ENCODE measurements around the gene BBS9. TPM values are rescaled to one million over a fixed set of nuclear protein-coding genes. Genes with fewer than 3 reads are reported as not detected.

BBS9 gene
- total and polyA plus RNA-seq, 2 donors (not counting 3 experiments of a cell fraction or from before 2014, with no cell fraction given), result 5.7 to 17.4 TPM

DNA sequence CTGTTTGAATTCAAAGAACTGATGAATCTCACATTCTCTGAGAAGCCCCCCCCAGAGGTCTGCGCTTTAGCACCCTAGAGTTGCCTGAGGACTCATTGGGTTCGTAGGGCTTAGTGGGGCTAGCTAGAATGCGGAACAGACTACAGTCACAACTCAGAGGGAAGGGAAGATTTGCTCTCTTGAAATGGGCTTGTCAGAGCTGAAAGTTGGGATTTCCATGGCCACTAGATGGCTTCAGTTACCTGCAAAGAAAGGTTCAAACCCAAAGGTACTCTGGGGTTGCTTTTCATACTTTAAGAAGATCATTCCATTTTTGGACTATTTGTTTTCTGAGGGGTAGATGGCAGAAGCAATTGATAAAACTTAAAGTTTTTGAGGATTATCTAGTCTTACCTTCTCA is 205.0 kb downstream of the BBS9 start:
- intact Hi-C loops (cut with micrococcal nuclease) (loop anchor here (2.0 to 10.0 kb wide), 2 partner anchors 390 to 598 kb away; no protein-coding TSS in a partner anchor), dilution Hi-C loops (cut with MboI; ENCODE audit: extremely low pct_ligation_motif_present, low sequenced_read_pairs) (no loop called here)
- Histone ChIP-seq H3K9me1 (replicated peaks; ENCODE audit: control insufficient read depth, extremely low read depth, insufficient read depth, low read length) (no peaks in the 10 kb centered on the region), H3K4me1 (ENCODE audit: control insufficient read depth, extremely low read depth, insufficient read depth, low read length) (no peaks in the 10 kb centered on the region), H3K4me3 (replicated peaks in 1 of 3; ENCODE audit: insufficient read depth in 1 of 3, low read depth in 1 of 3, low read length in 3 of 3) (no peak overlapping the region), H3K4me2 (ENCODE audit: insufficient read depth, low read length) (no peak overlapping the region), H3K79me2 (ENCODE audit: control insufficient read depth, insufficient read depth, low read length) (no peaks in the 10 kb centered on the region), H3K27me3 (ENCODE audit: control insufficient read depth in 2 of 2, insufficient read depth in 2 of 2, low read length in 2 of 2) (no peaks in the 10 kb centered on the region), H2AFZ (ENCODE audit: low read depth, low read length) (no peak overlapping the region), H3K9ac (replicated peaks; ENCODE audit: extremely low read depth, insufficient read depth, low read length) (no peak overlapping the region), H3K27ac (ENCODE audit: insufficient read depth, low read depth, low read length) (no peak overlapping the region), H3K36me3 (ENCODE audit: control insufficient read depth in 2 of 2, extremely low read depth in 1 of 2, insufficient read depth in 2 of 2, low read length in 2 of 2) (no peaks in the 10 kb centered on the region), H4K20me1 (replicated peaks; ENCODE audit: control insufficient read depth, extremely low read depth, insufficient read depth, low read length) (no peaks in the 10 kb centered on the region), H3K9me3 (replicated peaks; ENCODE audit: control insufficient read depth, insufficient read depth, low read length) (no peaks in the 10 kb centered on the region)
- BruUV-seq (replicated peaks), result no TSS peak
- ChIA-PET POLR2A (no interaction called here), CTCF (interaction anchor here (0.8 to 3.7 kb wide), 13 partner anchors 14 to 754 kb away, joined by 3 to 52 read pairs (median 4); partner anchors contain the start of gene BMPER)
- DNase-seq (ENCODE audit: low read depth, low spot score) (peak; percentile 41), FAIRE-seq (no peak)
- TF ChIP-seq, protein P1, sequence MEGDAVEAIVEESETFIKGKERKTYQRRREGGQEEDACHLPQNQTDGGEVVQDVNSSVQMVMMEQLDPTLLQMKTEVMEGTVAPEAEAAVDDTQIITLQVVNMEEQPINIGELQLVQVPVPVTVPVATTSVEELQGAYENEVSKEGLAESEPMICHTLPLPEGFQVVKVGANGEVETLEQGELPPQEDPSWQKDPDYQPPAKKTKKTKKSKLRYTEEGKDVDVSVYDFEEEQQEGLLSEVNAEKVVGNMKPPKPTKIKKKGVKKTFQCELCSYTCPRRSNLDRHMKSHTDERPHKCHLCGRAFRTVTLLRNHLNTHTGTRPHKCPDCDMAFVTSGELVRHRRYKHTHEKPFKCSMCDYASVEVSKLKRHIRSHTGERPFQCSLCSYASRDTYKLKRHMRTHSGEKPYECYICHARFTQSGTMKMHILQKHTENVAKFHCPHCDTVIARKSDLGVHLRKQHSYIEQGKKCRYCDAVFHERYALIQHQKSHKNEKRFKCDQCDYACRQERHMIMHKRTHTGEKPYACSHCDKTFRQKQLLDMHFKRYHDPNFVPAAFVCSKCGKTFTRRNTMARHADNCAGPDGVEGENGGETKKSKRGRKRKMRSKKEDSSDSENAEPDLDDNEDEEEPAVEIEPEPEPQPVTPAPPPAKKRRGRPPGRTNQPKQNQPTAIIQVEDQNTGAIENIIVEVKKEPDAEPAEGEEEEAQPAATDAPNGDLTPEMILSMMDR (IDR thresholded peaks at IDR 0.05; ENCODE audit: extremely low read depth in 1 of 2, insufficient read depth in 1 of 2, low read depth in 1 of 2, low read length in 2 of 2), result peak; percentile 20 to 52
- TF ChIP-seq JUN (IDR thresholded peaks at IDR 0.05; ENCODE audit: borderline replicate concordance, insufficient read depth, insufficient read length, low read depth), result no peak

DNA sequence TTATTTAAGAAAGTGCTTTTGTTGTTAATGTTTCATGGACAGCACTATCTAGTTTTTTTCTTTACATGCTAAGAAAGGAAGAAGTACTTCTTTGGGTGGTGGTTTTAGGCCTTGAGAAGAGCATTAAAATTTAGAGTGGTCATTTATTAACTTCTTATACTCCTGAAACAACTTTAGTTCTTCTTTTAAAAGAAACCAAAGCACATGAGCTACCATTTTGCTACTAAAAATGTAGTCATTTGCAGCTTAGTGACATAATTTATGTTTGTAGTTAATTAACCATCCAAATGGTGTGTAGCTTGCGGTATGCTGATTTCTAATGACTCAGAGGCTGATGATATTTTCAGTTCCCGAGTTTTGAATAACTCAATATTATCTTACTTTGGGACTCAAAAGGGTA is 207.5 kb downstream of the BBS9 start:
- no TSS peak for BruUV-seq (replicated peaks)

More for the DNA sequence above, 207.5 kb downstream of the BBS9 start:
- no peak overlapping the region for H3K27ac ChIP-seq (ENCODE audit: insufficient read depth, low read depth, low read length)
- no peak overlapping the region for H3K4me2 ChIP-seq (ENCODE audit: insufficient read depth, low read length)
- H3K9me3 ChIP-seq (replicated peaks; ENCODE audit: control insufficient read depth, insufficient read depth, low read length), result no peaks in the 10 kb centered on the region
- FAIRE-seq, result no peak
- dilution Hi-C loops (cut with MboI; ENCODE audit: extremely low pct_ligation_motif_present, low sequenced_read_pairs) (no loop called here), intact Hi-C loops (cut with micrococcal nuclease) (loop anchor here (10.0 kb wide), 1 partner anchor 388 kb away; no protein-coding TSS in a partner anchor)
- no peaks in the 10 kb centered on the region for H4K20me1 ChIP-seq (replicated peaks; ENCODE audit: control insufficient read depth, extremely low read depth, insufficient read depth, low read length)
- H3K79me2 ChIP-seq (ENCODE audit: control insufficient read depth, insufficient read depth, low read length), result no peaks in the 10 kb centered on the region
- H2AFZ ChIP-seq (ENCODE audit: low read depth, low read length), result no peak overlapping the region
- POLR2A ChIA-PET, result no interaction called here
- no peak for TF ChIP-seq JUN (IDR thresholded peaks at IDR 0.05; ENCODE audit: borderline replicate concordance, insufficient read depth, insufficient read length, low read depth)
- TF ChIP-seq POLR2A (IDR thresholded peaks at IDR 0.05; ENCODE audit: low read depth, low read length), result no peak
- H3K27me3 ChIP-seq (ENCODE audit: control insufficient read depth in 2 of 2, insufficient read depth in 2 of 2, low read length in 2 of 2), result no peaks in the 10 kb centered on the region
- no peaks in the 10 kb centered on the region for H3K9me1 ChIP-seq (replicated peaks; ENCODE audit: control insufficient read depth, extremely low read depth, insufficient read depth, low read length)
- CTCF ChIA-PET, result interaction anchor here (1.2 to 3.7 kb wide), 3 partner anchors 21 to 597 kb away, joined by 3 to 52 read pairs (median 5); no protein-coding TSS in a partner anchor
- no peak overlapping the region for H3K9ac ChIP-seq (replicated peaks; ENCODE audit: extremely low read depth, insufficient read depth, low read length)
- DNase-seq (ENCODE audit: low read depth, low spot score), result no peak
- H3K4me3 ChIP-seq (replicated peaks in 1 of 3; ENCODE audit: insufficient read depth in 1 of 3, low read depth in 1 of 3, low read length in 3 of 3), result no peak overlapping the region
- H3K4me1 ChIP-seq (ENCODE audit: control insufficient read depth, extremely low read depth, insufficient read depth, low read length), result no peaks in the 10 kb centered on the region
- H3K36me3 ChIP-seq (ENCODE audit: control insufficient read depth in 2 of 2, extremely low read depth in 1 of 2, insufficient read depth in 2 of 2, low read length in 2 of 2), result no peaks in the 10 kb centered on the region

Data from endothelial cell of umbilical vein (primary cell).